ENCODE results near the gene CA12. TPM values are rescaled to one million over a fixed set of nuclear protein-coding genes. Genes with fewer than 3 reads are reported as not detected.

CA12 gene
- total RNA-seq, 1 experiment from 2014 or later, result 0.97 TPM

- intact Hi-C loops (cut with micrococcal nuclease; ENCODE audit: unreplicated experiment), result no loop called here
- Histone ChIP-seq H3K9me3 (ENCODE audit: low read depth, low read length, poor library complexity, severe bottlenecking) (no peaks in the 10 kb centered on the region), H3K36me3 (ENCODE audit: insufficient read depth, low read length, poor library complexity, severe bottlenecking) (no peaks in the 10 kb centered on the region), H3K4me1 (ENCODE audit: insufficient read depth, low read length, poor library complexity, severe bottlenecking) (no peaks in the 10 kb centered on the region), H3K27me3 (replicated peaks; ENCODE audit: insufficient read depth, low read depth, low read length, poor library complexity) (no peaks in the 10 kb centered on the region), H3K27ac (ENCODE audit: low read depth, low read length, poor library complexity, severe bottlenecking) (no peak overlapping the region), H3K4me3 (ENCODE audit: low read depth, low read length, poor library complexity, severe bottlenecking) (no peak overlapping the region)
- no peak for TF ChIP-seq CTCF (conservative IDR thresholded peaks at IDR 0.05; ENCODE audit: low read depth, low read length)
- TF ChIP-seq EZH2 (IDR thresholded peaks at IDR 0.05; ENCODE audit: borderline replicate concordance, low read depth, low read length, poor library complexity, severe bottlenecking), result no peak
- ChIA-PET POLR2A (ENCODE audit: low non-redundant PET) (no interaction called here), CTCF (no interaction called here)
- DNase-seq (ENCODE audit: low spot score), result no peak
- BruUV-seq (replicated peaks), result no TSS peak
Measured at GRCh38 chr15:63364399-63365272, 17.0 kb downstream of the CA12 start.

GRCh38 chr15:63363292-63363691 is 18.4 kb downstream of the CA12 start:
- DNase-seq (ENCODE audit: low spot score), result no peak
- no peaks in the 10 kb centered on the region for H3K36me3 ChIP-seq (ENCODE audit: insufficient read depth, low read length, poor library complexity, severe bottlenecking)
- CTCF ChIA-PET, result no interaction called here
- no peaks in the 10 kb centered on the region for H3K9me3 ChIP-seq (ENCODE audit: low read depth, low read length, poor library complexity, severe bottlenecking)
- no peak overlapping the region for H3K4me3 ChIP-seq (ENCODE audit: low read depth, low read length, poor library complexity, severe bottlenecking)
- intact Hi-C loops (cut with micrococcal nuclease; ENCODE audit: unreplicated experiment), result no loop called here
- BruUV-seq (replicated peaks), result no TSS peak
- no peaks in the 10 kb centered on the region for H3K27me3 ChIP-seq (replicated peaks; ENCODE audit: insufficient read depth, low read depth, low read length, poor library complexity)
- TF ChIP-seq EZH2 (IDR thresholded peaks at IDR 0.05; ENCODE audit: borderline replicate concordance, low read depth, low read length, poor library complexity, severe bottlenecking) (no peak), CTCF (conservative IDR thresholded peaks at IDR 0.05; ENCODE audit: low read depth, low read length) (no peak)
- POLR2A ChIA-PET (ENCODE audit: low non-redundant PET), result no interaction called here
- H3K27ac ChIP-seq (ENCODE audit: low read depth, low read length, poor library complexity, severe bottlenecking), result no peak overlapping the region
- no peaks in the 10 kb centered on the region for H3K4me1 ChIP-seq (ENCODE audit: insufficient read depth, low read length, poor library complexity, severe bottlenecking)

GRCh38 chr15:63362885-63363284 is 18.8 kb downstream of the CA12 start:
- BruUV-seq (replicated peaks), result no TSS peak
- Histone ChIP-seq H3K9me3 (ENCODE audit: low read depth, low read length, poor library complexity, severe bottlenecking) (no peaks in the 10 kb centered on the region), H3K4me1 (ENCODE audit: insufficient read depth, low read length, poor library complexity, severe bottlenecking) (no peaks in the 10 kb centered on the region), H3K27ac (ENCODE audit: low read depth, low read length, poor library complexity, severe bottlenecking) (no peak overlapping the region), H3K36me3 (ENCODE audit: insufficient read depth, low read length, poor library complexity, severe bottlenecking) (no peaks in the 10 kb centered on the region), H3K27me3 (replicated peaks; ENCODE audit: insufficient read depth, low read depth, low read length, poor library complexity) (no peaks in the 10 kb centered on the region), H3K4me3 (ENCODE audit: low read depth, low read length, poor library complexity, severe bottlenecking) (no peak overlapping the region)
- TF ChIP-seq CTCF (conservative IDR thresholded peaks at IDR 0.05; ENCODE audit: low read depth, low read length), result no peak
- no peak for TF ChIP-seq EZH2 (IDR thresholded peaks at IDR 0.05; ENCODE audit: borderline replicate concordance, low read depth, low read length, poor library complexity, severe bottlenecking)
- POLR2A ChIA-PET (ENCODE audit: low non-redundant PET), result no interaction called here
- DNase-seq (ENCODE audit: low spot score), result no peak
- intact Hi-C loops (cut with micrococcal nuclease; ENCODE audit: unreplicated experiment), result no loop called here
- CTCF ChIA-PET, result no interaction called here

Measured in A673 (cell line).